Fibroblast of mammary gland (primary cell): ENCODE results near the gene TTC23.
A peak's percentile ranks its signal among the peaks of the same experiment; 100 is the strongest.

Experiments
- DNase-seq: peaks from one replicate; pipeline ENCODE4 v3.0.0-alpha.2; 2010; ENCODE audit warnings: low read depth
- H3K4me3 ChIP-seq: 2 replicates; pipeline ENCODE4 v1.5.1; 2011; ENCODE audit warnings: low read depth, mild to moderate bottlenecking, low read length, moderate library complexity; ENCODE audit not compliant: control insufficient read depth
- CTCF ChIP-seq: conservative IDR thresholded peaks from 2 replicates; pipeline ENCODE4 v1.5.1; 2011; ENCODE audit warnings: low read depth, low read length, inconsistent platforms; ENCODE audit not compliant: control insufficient read depth, insufficient read depth

The TTC23 gene

GRCh38 chr15:99265541-99266070 is 16.2 kb upstream of the TTC23 start:
- TF ChIP-seq CTCF, result no peak
- no peak for DNase-seq
- no peak overlapping the region for H3K4me3 ChIP-seq

- no peak overlapping the region for H3K4me3 ChIP-seq
- TF ChIP-seq CTCF, result no peak
- DNase-seq, result no peak
Observed at GRCh38 chr15:99264125-99264524, 14.7 kb upstream of the TTC23 start.

- TF ChIP-seq CTCF, result no peak
- DNase-seq, result no peak
- H3K4me3 ChIP-seq, result no peak overlapping the region
Observed at GRCh38 chr15:99257107-99257750, 7.8 kb upstream of the TTC23 start.

GRCh38 chr15:99253381-99254090 is 4.2 kb upstream of the TTC23 start:
- peak; percentile 10 for TF ChIP-seq CTCF
- H3K4me3 ChIP-seq, result no peak overlapping the region
- DNase-seq, result peak; percentile 88

GRCh38 chr15:99252326-99252725 is 2.9 kb upstream of the TTC23 start:
- peak overlapping the region; percentile 72 for H3K4me3 ChIP-seq
- no peak for DNase-seq
- TF ChIP-seq CTCF, result no peak

GRCh38 chr15:99250857-99251841 is 1.8 kb upstream of the TTC23 start, which contains the start of gene LRRC28:
Gene LRRC28, plus strand, starts transcription at chr15:99251481. Its CDS starts 4,477 bp downstream, at chr15:99255958.
- DNase-seq, result peak; percentile 99
- H3K4me3 ChIP-seq, result peak within 1 kb of the TSS; percentile 82
- no peak for TF ChIP-seq CTCF
